WTC11 (cell line): ENCODE results near the gene ZDHHC15. TPM values are rescaled to one million over a fixed set of nuclear protein-coding genes. Genes with fewer than 3 reads are reported as not detected.

Experiments
- ATAC-seq: fragments of 200-7000 bp; cut with Tn5 transposase; 2 replicates; pipeline ENCODE4 v1.10.0; 2021; ENCODE audit warnings: mild to moderate bottlenecking, moderate library complexity
- CTCF ChIA-PET: fragments of 300-600 bp; sonication (Branson Sonifier 250); formaldehyde crosslinking; loops from one replicate; lab custom pipeline; 2021; ENCODE audit warnings: antibody characterized with exemption; lab: Charles Lee
- POLR2A ChIA-PET: fragments of 350-600 bp; sonication (Branson Sonifier 250); formaldehyde crosslinking; loops from one replicate; lab custom pipeline; 2021; ENCODE audit warnings: antibody characterized with exemption; lab: Charles Lee
- DNase-seq: peaks from one replicate; pipeline ENCODE4 v3.0.0; 2021; ENCODE audit warnings: low spot score
- H3K27ac Mint-ChIP-seq: 2 replicates; pipeline ENCODE4 v1.8.0; 2021; ENCODE audit warnings: mixed read lengths
- H3K27me3 Mint-ChIP-seq: 2 replicates; pipeline ENCODE4 v1.8.0; 2021; ENCODE audit warnings: low read depth, mild to moderate bottlenecking, moderate library complexity, mixed read lengths
- H3K36me3 Mint-ChIP-seq: 2 replicates; pipeline ENCODE4 v1.8.0; 2021; ENCODE audit warnings: mixed read lengths
- H3K4me1 Mint-ChIP-seq: 2 replicates; pipeline ENCODE4 v1.8.0; 2022; ENCODE audit warnings: mixed read lengths
- H3K4me3 Mint-ChIP-seq: 2 replicates; pipeline ENCODE4 v1.8.0; 2021; ENCODE audit warnings: mild to moderate bottlenecking, moderate library complexity, mixed read lengths
- H3K9me3 Mint-ChIP-seq: 2 replicates; pipeline ENCODE4 v1.8.0; 2021; ENCODE audit warnings: mixed read lengths
- ATF2 ChIP-seq: sonication (generic); formaldehyde crosslinking; IDR thresholded peaks from 2 replicates; pipeline ENCODE4 v1.8.1; 2022; ENCODE audit warnings: low read depth, missing genetic modification reagents, borderline replicate concordance
- ELF4 ChIP-seq: sonication (generic); formaldehyde crosslinking; IDR thresholded peaks from 2 replicates; pipeline ENCODE4 v1.8.1; 2022; ENCODE audit warnings: low read depth, mild to moderate bottlenecking, moderate library complexity, missing genetic modification reagents
- FOXJ3 ChIP-seq: sonication (generic); formaldehyde crosslinking; IDR thresholded peaks from 2 replicates; pipeline ENCODE4 v1.9.0; 2021; ENCODE audit warnings: missing genetic modification reagents, mild to moderate bottlenecking, borderline replicate concordance
- GTF2I ChIP-seq: fragments of 250-450 bp; sonication (Bioruptor Pico); conservative IDR thresholded peaks from 2 replicates; pipeline ENCODE4 v1.4.0; 2021; ENCODE audit warnings: mild to moderate bottlenecking
- JAZF1 ChIP-seq: fragments of 250-450 bp; sonication (Bioruptor Pico); IDR thresholded peaks from 2 replicates; pipeline ENCODE4 v1.9.0; 2021; ENCODE audit warnings: moderate library complexity, mild to moderate bottlenecking, inconsistent platforms
- JUN ChIP-seq: sonication (generic); formaldehyde crosslinking; IDR thresholded peaks from 2 replicates; pipeline ENCODE4 v1.8.0; 2023; ENCODE audit warnings: mild to moderate bottlenecking, missing genetic modification reagents
- MLX ChIP-seq: sonication (generic); formaldehyde crosslinking; IDR thresholded peaks from 2 replicates; pipeline ENCODE4 v1.8.1; 2023; ENCODE audit warnings: mild to moderate bottlenecking, missing genetic modification reagents, moderate library complexity
- NFATC4 ChIP-seq: fragments of 250-450 bp; sonication (Bioruptor Pico); IDR thresholded peaks from 2 replicates; pipeline ENCODE4 v1.9.0; 2021; ENCODE audit warnings: mild to moderate bottlenecking
- RELA ChIP-seq: sonication (generic); formaldehyde crosslinking; IDR thresholded peaks from 2 replicates; pipeline ENCODE4 v1.8.1; 2022; ENCODE audit warnings: missing genetic modification reagents, mild to moderate bottlenecking, borderline replicate concordance
- SMAD3 ChIP-seq: sonication (generic); formaldehyde crosslinking; IDR thresholded peaks from 2 replicates; pipeline ENCODE4 v1.8.0; 2022; ENCODE audit warnings: missing genetic modification reagents, mild to moderate bottlenecking, borderline replicate concordance
- TEAD4 ChIP-seq: sonication (generic); formaldehyde crosslinking; IDR thresholded peaks from 2 replicates; pipeline ENCODE4 v1.8.0; 2022; ENCODE audit warnings: mild to moderate bottlenecking, missing genetic modification reagents
- TP53 ChIP-seq: sonication (generic); formaldehyde crosslinking; IDR thresholded peaks from 2 replicates; pipeline ENCODE4 v1.8.1; 2023; ENCODE audit warnings: mild to moderate bottlenecking, missing genetic modification reagents
- ZNF423 ChIP-seq: fragments of 250-450 bp; sonication (Bioruptor Pico); IDR thresholded peaks from 2 replicates; pipeline ENCODE4 v2.1.2; 2022; ENCODE audit warnings: mild to moderate bottlenecking, moderate library complexity
- ZSCAN18 ChIP-seq: fragments of 250-450 bp; sonication (Bioruptor Pico); IDR thresholded peaks from 2 replicates; pipeline ENCODE4 v2.1.2; 2022; ENCODE audit warnings: mild to moderate bottlenecking, moderate library complexity
- total RNA-seq: library from RNA; stranded (reverse); gene quantifications from 3 replicates; pipeline ENCODE4 v1.2.3, GENCODE V29; 2021
- TF ChIP-seq, protein P1 (sequence below): fragments of 250-450 bp; sonication (Bioruptor Pico); IDR thresholded peaks from 2 replicates; pipeline ENCODE4 v1.9.0; 2021; ENCODE audit warnings: mild to moderate bottlenecking

ZDHHC15 gene
- total RNA-seq, 1 experiment from 2014 or later = 1.5 TPM

DNA sequence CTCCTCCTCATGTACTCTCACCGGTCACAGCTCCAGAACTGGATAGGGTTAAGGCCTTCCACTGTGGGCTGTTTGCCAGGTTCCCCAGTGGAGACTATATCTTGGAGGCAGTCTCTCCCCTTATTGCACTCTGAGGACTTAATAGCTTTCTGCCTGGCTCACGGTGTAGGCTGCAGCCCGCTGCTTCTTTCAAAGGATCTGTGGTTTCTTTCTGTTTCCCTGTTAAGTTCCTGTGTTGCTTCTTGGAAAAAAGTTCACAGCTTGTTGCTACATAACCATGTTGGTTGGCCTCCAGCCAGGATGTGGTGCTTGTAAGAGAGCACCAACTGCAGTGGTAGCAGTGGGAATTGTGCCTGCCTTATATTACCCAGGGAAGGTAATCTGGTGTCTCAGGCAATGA lies 24.9 kb upstream of the ZDHHC15 start (continued):
- TF ChIP-seq, protein P1, sequence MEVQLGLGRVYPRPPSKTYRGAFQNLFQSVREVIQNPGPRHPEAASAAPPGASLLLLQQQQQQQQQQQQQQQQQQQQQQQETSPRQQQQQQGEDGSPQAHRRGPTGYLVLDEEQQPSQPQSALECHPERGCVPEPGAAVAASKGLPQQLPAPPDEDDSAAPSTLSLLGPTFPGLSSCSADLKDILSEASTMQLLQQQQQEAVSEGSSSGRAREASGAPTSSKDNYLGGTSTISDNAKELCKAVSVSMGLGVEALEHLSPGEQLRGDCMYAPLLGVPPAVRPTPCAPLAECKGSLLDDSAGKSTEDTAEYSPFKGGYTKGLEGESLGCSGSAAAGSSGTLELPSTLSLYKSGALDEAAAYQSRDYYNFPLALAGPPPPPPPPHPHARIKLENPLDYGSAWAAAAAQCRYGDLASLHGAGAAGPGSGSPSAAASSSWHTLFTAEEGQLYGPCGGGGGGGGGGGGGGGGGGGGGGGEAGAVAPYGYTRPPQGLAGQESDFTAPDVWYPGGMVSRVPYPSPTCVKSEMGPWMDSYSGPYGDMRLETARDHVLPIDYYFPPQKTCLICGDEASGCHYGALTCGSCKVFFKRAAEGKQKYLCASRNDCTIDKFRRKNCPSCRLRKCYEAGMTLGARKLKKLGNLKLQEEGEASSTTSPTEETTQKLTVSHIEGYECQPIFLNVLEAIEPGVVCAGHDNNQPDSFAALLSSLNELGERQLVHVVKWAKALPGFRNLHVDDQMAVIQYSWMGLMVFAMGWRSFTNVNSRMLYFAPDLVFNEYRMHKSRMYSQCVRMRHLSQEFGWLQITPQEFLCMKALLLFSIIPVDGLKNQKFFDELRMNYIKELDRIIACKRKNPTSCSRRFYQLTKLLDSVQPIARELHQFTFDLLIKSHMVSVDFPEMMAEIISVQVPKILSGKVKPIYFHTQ (CRISPR knock-in tag) = no peak
- TF ChIP-seq ZNF423 (CRISPR knock-in tag) (no peak), SMAD3 (CRISPR knock-in tag) (no peak), JAZF1 (no peak), NFATC4 (CRISPR knock-in tag) (no peak), FOXJ3 (CRISPR knock-in tag) (no peak), RELA (no peak)

GRCh38 chrX:75546724-75547511 lies 24.1 kb upstream of the ZDHHC15 start:
- POLR2A ChIA-PET = no interaction called here
- Mint-ChIP-seq H3K27me3 (no peaks in the 10 kb centered on the region), H3K4me1 (peaks cover 21% of the 10 kb centered on the region), H3K36me3 (no peaks in the 10 kb centered on the region; the same call in 1 of the 2 replicates), H3K4me3 (no peak overlapping the region), H3K9me3 (0 out of 2 replicates have a peak, but pooled peaks cover 3% of the 10 kb centered on the region), H3K27ac (no peak overlapping the region)
- no peak for DNase-seq
- CTCF ChIA-PET = no interaction called here
- TF ChIP-seq ZSCAN18 (CRISPR knock-in tag) (no peak), MLX (CRISPR knock-in tag) (no peak), ELF4 (CRISPR knock-in tag) (no peak), TP53 (CRISPR knock-in tag) (no peak), JUN (no peak), NFATC4 (CRISPR knock-in tag) (no peak), TEAD4 (CRISPR knock-in tag) (no peak), ATF2 (CRISPR knock-in tag) (no peak)
- no peak for ATAC-seq

- TF ChIP-seq GTF2I (CRISPR knock-in tag) = no peak
- H3K4me1 Mint-ChIP-seq = peaks cover 26% of the 10 kb centered on the region
- no peak overlapping the region for H3K4me3 Mint-ChIP-seq
- no peaks in the 10 kb centered on the region for H3K27me3 Mint-ChIP-seq
- no peak for ATAC-seq
- peaks cover 6% of the 10 kb centered on the region; the same call in 1 of the 2 replicates for H3K9me3 Mint-ChIP-seq
- DNase-seq = no peak
- POLR2A ChIA-PET = no interaction called here
- CTCF ChIA-PET = no interaction called here
- H3K36me3 Mint-ChIP-seq = peaks cover 3% of the 10 kb centered on the region
- no peak overlapping the region for H3K27ac Mint-ChIP-seq
Measured at GRCh38 chrX:75544786-75545185, 21.9 kb upstream of the ZDHHC15 start.
